Left lung (tissue), 10 donors: ENCODE results near the gene MRPL10. TPM values are rescaled to one million over a fixed set of nuclear protein-coding genes. Genes with fewer than 3 reads are reported as not detected.

ENCODE experiments used
- ATAC-seq: fragments of 200-7000 bp; cut with Tn5 transposase; one replicate; pipeline ENCODE4 v1.9.1; 2020; ENCODE audit warnings: moderate library complexity
- DNase-seq, 4 donors: peaks; one replicate each; pipeline ENCODE4 v3.0.0-alpha.2; 2013 to 2020
- H3K27ac ChIP-seq, 2 donors: fragments of 200-600 bp; sonication (generic) in 1 of 2; one replicate each; pipeline versions ENCODE4 v1.5.0 to v1.8.0; 2020 to 2021
- H3K27me3 ChIP-seq, 2 donors: fragments of 200-600 bp; sonication (generic) in 1 of 2; one replicate each; pipeline versions ENCODE4 v1.5.0 to v1.8.0; 2020 to 2021
- H3K36me3 ChIP-seq, 2 donors: fragments of 200-600 bp; sonication (generic) in 1 of 2; one replicate each; pipeline versions ENCODE4 v1.5.0 to v1.8.0; 2020 to 2021
- H3K4me1 ChIP-seq, 2 donors: fragments of 200-600 bp; one replicate each; pipeline ENCODE4 v1.8.0; 2021
- H3K4me3 ChIP-seq, 2 donors: fragments of 200-600 bp; sonication (generic) in 1 of 2; one replicate each; pipeline versions ENCODE4 v1.5.0 to v1.8.0; 2020 to 2021; ENCODE audit warnings: mild to moderate bottlenecking in 1 of 2
- H3K9me3 ChIP-seq, 2 donors: fragments of 200-600 bp; sonication (generic) in 1 of 2; one replicate each; pipeline versions ENCODE4 v1.5.0 to v1.8.0; 2020 to 2021
- CTCF ChIP-seq, 2 donors: fragments of 200-600 bp; sonication (generic) in 1 of 2; IDR thresholded peaks; one replicate each; pipeline versions ENCODE4 v1.5.0 to v1.8.0; 2021; ENCODE audit warnings: antibody characterized with exemption in 2 of 2
- intact Hi-C, 2 donors: fragments of 100-400 bp; cut with DNase I; formaldehyde crosslinking; loops; one replicate each; pipeline versions ENCODE4 v1.11.2 to v1.14.2; 2022
- polyA plus RNA-seq, 6 donors: library from polyadenylated mRNA; unstranded; fragments of 120-200 nt; gene quantifications; one replicate each; pipeline ENCODE4 v1.2.1, GENCODE V29; 2013; ENCODE audit not compliant: insufficient read length in 6 of 6
- total RNA-seq, 2 donors: library from RNA; stranded (reverse); fragmentation: NEBNext Ultra II Directional; extraction: Animal tissue kit (Norgen Biotek cat#: 25700); gene quantifications; one replicate each; pipeline ENCODE4 v1.2.1, GENCODE V29; 2021
- donor health status: DM: no; HTN: yes; CAD: no.
- donor health status: DM: no; HTN: no; CAD: no.

The MRPL10 gene
- total and polyA plus RNA-seq, 8 donors = 26.2 to 55.7 (median 50.6) TPM

DNA sequence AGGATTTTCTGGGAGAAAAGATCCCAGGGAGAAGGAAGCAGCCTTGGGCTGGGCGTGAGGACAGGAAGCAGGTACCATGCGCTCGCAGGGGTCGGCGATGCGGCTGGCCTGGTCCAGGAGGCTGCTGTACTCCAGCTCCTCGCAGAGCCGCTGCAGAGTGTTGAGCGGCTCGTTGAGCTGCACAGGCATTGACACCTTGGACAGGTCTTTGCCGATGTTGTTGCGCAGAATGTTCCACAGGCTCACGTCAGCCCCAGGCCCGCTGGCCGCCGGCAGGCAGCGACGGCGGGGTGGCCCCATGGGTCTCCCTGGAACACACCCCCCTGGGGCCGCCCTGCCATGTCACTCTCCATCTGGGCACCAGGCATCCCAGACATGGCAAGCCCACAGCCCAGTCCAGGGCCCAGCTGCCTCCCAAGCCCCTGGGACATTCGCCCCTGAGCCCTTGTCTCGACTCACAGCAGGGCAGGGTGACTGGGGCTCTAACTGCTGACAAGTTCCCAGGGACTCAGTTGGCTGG, 17.8 kb downstream of the MRPL10 start:
- H3K4me1 ChIP-seq = peaks cover 0 to 10% of the 10 kb centered on the region in 2 donors
- no peak for DNase-seq
- H3K27me3 ChIP-seq = no peaks in the 10 kb centered on the region
- no peaks in the 10 kb centered on the region for H3K9me3 ChIP-seq
- intact Hi-C loops = no loop called here
- peaks cover 0 to 92% of the 10 kb centered on the region in 2 donors for H3K36me3 ChIP-seq
- no peak for TF ChIP-seq CTCF (IDR thresholded peaks at IDR 0.05)
- no peak overlapping the region for H3K4me3 ChIP-seq
- no peak overlapping the region for H3K27ac ChIP-seq
- ATAC-seq = no peak

GRCh38 chr17:47813077-47813476, 18.3 kb downstream of the MRPL10 start:
- DNase-seq (no peak), ATAC-seq (no peak)
- H3K4me3 ChIP-seq = no peak overlapping the region
- TF ChIP-seq CTCF (IDR thresholded peaks at IDR 0.05) = no peak
- peaks cover 0 to 92% of the 10 kb centered on the region in 2 donors for H3K36me3 ChIP-seq
- peaks cover 0 to 10% of the 10 kb centered on the region in 2 donors for H3K4me1 ChIP-seq
- no peaks in the 10 kb centered on the region for H3K27me3 ChIP-seq
- H3K9me3 ChIP-seq = no peaks in the 10 kb centered on the region
- no peak overlapping the region for H3K27ac ChIP-seq
- intact Hi-C loops = no loop called here

DNA sequence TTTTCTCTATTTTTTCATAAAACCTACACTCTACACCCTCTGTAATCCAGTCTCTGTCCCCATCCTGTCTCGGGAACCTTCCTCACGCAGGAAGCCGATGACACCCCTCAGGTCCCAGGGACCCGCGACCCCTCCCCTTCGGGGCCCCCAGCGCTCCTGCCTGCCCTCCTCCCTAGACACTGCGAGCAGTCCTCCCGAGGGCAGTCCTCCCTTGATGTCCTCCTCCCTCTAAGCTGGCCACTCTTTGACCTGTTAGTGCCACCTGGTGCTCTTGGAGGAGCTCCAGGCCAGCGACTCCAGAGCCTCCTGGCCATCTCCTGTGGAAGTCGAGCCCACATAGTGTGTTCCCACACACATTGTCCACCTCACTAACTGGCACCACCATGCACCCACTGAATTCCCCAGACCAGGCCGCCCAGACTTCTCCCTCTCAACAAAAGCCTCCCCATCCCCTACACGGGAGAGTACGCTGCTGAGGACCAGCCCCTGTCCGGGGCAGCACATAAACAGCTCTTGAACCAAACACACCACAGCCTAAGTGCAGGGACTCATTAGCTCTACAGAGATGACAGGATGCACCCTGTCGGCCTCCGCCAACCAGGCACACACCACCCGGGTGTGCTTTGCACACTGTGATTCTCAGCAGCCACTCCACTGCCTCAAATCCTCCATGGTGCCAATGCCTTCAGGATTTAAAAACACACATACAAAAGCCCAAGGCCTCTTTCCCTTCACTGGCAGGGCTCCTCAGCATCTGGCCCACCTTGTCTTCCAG, 19.0 kb downstream of the MRPL10 start:
- no peak for DNase-seq
- H3K4me3 ChIP-seq = no peak overlapping the region
- H3K36me3 ChIP-seq = peaks cover 0 to 92% of the 10 kb centered on the region in 2 donors
- no peak for ATAC-seq
- no peak overlapping the region for H3K27ac ChIP-seq
- no peaks in the 10 kb centered on the region for H3K9me3 ChIP-seq
- no peak for TF ChIP-seq CTCF (IDR thresholded peaks at IDR 0.05)
- intact Hi-C loops = no loop called here
- peaks cover 0 to 10% of the 10 kb centered on the region in 2 donors for H3K4me1 ChIP-seq
- no peaks in the 10 kb centered on the region for H3K27me3 ChIP-seq

DNA sequence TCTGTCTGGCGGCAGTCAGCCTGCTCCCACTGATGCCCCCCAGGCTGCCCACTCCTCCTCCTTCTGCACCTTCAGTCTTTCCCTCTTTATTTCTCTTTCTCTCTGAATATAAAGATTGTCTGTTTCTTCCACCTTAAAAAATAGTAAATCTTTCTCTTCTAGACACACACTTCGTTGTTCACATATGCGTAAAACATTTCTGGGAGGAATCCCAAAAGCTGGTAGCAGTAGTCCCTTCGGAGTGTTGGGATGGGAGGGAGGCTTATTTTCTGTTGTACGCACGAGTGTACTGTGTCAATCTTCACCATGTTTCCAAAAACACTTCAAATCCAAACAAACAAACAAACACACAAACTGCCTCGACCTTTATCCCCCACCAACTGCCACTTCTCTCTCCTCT, 19.6 kb downstream of the MRPL10 start:
- DNase-seq = no peak
- Histone ChIP-seq H3K9me3 (no peaks in the 10 kb centered on the region), H3K27ac (no peak overlapping the region), H3K4me3 (no peak overlapping the region), H3K27me3 (no peaks in the 10 kb centered on the region), H3K36me3 (peaks cover 0 to 92% of the 10 kb centered on the region in 2 donors), H3K4me1 (peaks cover 0 to 10% of the 10 kb centered on the region in 2 donors)
- ATAC-seq = no peak
- no peak for TF ChIP-seq CTCF (IDR thresholded peaks at IDR 0.05)
- intact Hi-C loops = no loop called here

DNA sequence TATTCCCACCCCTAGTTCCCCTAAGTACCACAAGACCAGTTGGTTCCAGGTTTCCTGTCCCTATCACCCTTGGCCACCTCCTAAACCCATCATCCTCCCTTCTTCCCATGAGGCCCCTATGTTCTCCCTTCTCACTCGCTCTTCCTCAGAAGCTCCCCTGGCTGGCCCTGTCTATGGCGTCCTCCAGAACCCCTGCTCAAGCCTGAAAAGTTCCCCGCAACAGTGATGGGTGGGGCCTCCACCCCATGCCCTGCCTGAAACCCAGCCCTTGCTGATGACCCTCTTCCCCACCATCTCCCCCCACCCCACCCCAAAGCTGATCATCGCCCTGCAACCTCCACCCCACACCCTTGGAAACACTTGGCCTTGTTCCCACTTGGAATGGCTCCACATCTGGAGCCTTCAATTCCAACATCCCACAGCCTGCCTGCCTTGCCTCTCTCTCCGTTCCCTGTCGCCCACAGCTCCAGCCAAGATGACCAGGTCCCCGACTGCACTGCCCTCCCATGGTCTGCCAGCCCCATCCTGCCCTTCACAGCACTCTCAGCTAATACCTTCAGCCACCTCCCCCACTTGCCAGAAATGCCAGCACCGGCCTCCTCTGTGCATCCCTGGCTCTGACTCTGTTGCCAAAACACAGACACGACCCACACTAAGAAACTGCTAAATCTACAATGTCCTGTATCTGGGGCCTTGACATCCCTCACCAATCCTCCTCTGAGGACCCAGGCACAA, 20.3 kb downstream of the MRPL10 start:
- TF ChIP-seq CTCF (IDR thresholded peaks at IDR 0.05) = no peak
- Histone ChIP-seq H3K4me3 (no peak overlapping the region), H3K27me3 (no peaks in the 10 kb centered on the region), H3K36me3 (peaks cover 0 to 87% of the 10 kb centered on the region in 2 donors), H3K27ac (peak overlapping the region in 1 of 2 donors; percentile 26), H3K9me3 (no peaks in the 10 kb centered on the region), H3K4me1 (peaks cover 0 to 10% of the 10 kb centered on the region in 2 donors)
- no peak for ATAC-seq
- intact Hi-C loops = no loop called here
- DNase-seq = no peak
